HTERT RPE-1 (cell line): ENCODE data around the gene GPR162.

Source experiments
- in situ Hi-C: fragments of 300-500 bp; cut with MboI; formaldehyde crosslinking; loops from 4 replicates; pipeline ENCODE4 v1.14.3; 2020; ENCODE audit warnings: low sequenced_read_pairs

GPR162 gene

DNA sequence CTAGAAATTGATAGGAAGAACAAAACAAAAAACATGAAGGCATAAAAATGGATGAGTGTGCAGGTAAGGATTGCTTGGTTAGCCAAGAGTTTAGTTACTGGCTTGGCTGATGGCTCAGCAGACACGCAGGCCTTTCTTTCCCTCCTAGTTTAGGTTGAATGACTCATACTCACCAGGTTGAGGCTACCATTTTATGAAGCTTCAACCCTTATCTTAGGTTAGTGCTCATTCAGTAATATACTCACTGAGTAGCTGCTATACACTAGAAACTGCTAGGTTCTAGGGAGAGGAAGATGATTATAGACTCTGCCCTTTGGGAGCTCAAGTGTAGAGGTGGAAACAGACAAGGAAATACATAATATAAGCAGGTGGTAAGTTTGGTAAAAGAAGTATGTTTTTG is 12.6 kb downstream of the GPR162 start:
- in situ Hi-C loops, result no loop called here

- in situ Hi-C loops, result no loop called here
These were observed 13.3 kb downstream of the GPR162 start for GRCh38 chr12:6834873-6835272.

DNA sequence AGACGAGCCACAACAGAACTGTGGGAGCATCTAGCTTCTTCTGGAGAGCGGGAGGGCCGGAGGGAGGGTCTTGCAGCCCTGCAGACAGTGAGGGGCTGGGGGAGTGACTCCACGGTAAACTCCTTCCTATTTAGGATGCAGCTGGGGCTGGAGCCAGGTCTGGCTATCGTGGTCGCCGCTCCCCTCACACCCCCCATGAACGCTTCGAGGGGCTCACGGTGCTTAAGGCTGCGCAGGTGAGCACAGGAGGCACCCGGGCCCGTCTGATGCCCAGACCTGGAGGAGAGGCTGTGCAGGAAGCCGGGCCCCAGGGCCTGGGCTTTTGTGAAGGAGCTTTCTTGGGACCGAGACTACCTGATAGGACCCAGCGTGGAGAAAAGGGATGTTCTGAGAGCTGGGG is 15.2 kb downstream of the GPR162 start:
- in situ Hi-C loops, result no loop called here

- in situ Hi-C loops, result no loop called here
These were observed 15.9 kb downstream of the GPR162 start for GRCh38 chr12:6837370-6838060.

DNA sequence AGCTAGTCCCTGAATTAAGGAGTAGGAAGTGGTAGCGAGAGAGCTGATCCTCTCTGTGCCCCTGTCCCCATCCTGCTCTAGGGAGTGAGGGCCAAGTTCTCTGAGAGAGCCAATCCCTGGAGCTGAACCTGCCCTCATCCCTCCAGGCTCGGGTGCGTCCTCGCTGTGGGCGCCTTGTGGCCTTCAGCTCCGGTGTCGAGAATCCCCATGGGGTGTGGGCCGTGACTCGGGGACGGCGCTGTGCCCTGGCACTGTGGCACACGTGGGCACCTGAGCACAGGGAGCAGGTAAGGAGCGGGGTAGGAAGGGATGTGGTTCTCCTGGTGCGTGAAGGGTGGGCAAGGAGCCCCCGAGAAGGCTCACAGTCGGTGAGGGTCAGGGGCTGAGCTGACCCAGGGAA is 17.2 kb downstream of the GPR162 start:
- in situ Hi-C loops, result no loop called here

DNA sequence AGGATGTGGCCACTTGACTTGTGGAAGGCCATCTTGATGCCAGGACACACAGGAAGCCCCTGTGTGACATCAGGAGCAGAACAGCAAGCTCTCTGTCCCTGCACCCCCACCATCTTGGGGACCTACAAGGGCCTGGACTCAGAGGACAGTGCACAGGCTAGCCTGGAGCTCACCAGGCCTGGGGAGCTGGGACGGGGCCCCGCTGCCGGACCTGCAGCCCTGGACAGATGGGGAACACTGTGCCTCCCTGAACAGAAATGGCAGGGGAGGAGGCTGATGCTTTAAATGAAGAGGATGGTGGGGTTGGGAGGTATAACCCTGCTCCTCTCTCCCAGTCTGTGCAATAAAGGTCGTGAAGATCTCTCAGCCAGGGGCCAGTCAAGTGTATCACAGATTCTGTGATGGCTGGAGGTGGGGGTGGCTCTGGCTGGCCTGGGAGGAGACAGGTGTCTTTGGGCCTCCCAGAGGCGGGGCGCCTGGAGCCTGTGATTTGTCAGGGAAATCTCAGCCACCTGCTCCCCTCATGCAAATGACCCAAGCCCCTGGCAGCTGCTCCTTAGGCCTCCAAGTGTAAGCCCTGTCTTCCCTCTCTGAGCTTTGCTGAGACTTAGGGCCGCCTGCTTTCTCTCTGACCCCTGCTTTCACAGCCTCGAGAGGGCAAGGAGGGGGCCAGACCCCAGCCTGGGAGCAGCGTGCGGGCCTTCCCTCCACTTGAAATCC is 18.0 kb downstream of the GPR162 start:
- in situ Hi-C loops, result no loop called here

DNA sequence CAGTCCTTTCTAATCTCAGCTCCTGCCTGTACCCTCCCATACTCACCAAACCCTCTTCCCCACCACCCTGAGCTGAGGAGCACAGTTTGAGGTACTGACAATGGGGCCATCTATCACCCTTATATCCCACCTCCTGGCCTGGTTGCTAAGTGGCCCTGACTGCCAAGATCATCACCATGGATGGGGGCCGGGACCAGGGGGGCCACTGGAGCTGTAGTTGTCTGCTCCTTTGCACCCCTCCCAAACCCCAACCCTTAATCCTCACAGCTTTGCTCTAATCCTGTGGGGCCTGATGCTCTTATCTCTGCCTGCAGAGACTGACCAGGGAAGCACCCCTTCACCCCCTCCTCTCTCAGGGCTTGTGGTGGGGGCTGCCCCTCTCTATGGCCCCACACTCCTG is 18.7 kb downstream of the GPR162 start:
- in situ Hi-C loops, result no loop called here

DNA sequence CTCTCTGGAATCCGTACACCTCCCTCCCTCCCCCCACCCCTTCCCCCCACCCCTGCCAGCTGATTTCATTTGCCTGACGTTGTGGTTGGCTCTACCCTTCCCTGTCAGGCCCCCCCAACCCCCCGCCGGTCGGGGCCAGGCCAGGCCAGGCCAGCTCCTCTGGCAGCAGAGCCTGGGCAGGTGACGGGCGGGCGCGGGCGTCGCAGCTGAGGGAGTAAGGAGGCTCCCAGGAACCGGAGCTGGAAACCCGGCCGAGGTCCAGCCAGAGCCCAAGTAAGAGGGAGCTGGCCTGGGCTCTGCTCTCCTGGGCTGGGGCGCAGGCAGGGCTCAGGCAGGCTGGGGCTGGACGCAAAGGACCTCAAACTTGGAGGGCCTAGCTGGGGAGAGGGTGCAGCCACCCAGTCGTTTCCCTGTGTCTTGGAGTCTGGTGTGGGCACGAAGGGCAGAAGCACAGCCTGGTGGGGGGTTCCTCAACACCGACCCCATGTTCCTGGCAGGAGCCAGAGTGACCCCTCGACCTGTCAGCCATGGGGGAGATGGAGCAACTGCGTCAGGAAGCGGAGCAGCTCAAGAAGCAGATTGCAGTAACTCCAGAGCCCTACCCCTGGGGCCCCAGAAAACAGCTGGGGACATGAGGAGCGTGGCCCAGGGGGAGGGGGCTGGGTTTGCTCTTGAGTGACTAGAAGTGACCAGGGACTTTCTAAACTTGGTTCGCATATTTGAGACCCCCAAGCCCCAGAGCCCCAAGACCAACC is 19.3 kb downstream of the GPR162 start, which contains the start of gene GNB3:
GNB3 (plus strand) TSS at position 165 of the 755 bp plus-strand sequence; CDS start at position 528, 363 bp downstream.
- in situ Hi-C loops, result no loop called here

DNA sequence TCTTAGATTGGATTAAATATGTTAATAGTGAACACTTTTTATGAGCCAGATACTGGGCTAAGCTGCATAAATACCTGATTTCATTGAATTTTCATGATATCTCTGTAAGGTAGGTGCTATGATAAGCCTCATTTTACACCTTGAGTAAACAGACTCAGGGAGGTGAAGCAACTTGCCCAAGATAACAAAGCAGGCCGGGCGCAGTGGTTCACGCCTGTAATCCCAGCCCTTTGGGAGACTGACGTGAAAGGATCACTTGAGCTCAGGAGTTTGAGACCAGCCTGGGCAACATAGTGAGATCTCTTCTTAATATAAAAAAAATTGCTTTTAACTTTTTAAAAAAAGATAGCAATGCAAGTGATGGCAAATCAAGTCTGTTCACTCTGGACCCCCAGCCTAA is 20.5 kb downstream of the GPR162 start:
- in situ Hi-C loops, result no loop called here

- in situ Hi-C loops, result no loop called here
These were observed 21.7 kb downstream of the GPR162 start for GRCh38 chr12:6843118-6843902.

GRCh38 chr12:6845395-6845794 is 23.8 kb downstream of the GPR162 start:
- in situ Hi-C loops, result no loop called here

GRCh38 chr12:6846316-6846869 is 24.8 kb downstream of the GPR162 start:
- in situ Hi-C loops, result no loop called here

- in situ Hi-C loops, result no loop called here
These were observed 26.1 kb downstream of the GPR162 start for GRCh38 chr12:6847676-6848075.

DNA sequence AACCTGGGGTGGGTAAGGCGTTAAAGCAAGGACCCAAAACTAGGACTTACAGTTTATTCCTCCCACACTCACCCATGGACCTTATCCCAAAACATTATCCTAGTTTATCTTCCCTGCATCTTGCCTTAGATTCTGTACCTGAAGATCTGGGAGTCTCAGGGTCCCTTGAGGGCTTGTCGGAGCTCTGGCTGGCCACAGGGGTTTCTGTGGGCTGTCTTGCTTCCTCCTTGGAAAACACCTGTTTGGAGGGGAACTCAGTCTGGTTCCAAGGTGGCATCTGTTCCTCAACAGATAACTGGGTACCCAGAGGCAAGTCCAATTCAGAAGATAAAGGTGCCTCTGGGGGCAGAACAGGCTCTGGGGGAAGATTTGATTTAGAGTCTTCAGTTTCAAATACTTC is 27.8 kb downstream of the GPR162 start:
- in situ Hi-C loops, result no loop called here

GRCh38 chr12:6849976-6850560 is 28.4 kb downstream of the GPR162 start:
- in situ Hi-C loops, result no loop called here

DNA sequence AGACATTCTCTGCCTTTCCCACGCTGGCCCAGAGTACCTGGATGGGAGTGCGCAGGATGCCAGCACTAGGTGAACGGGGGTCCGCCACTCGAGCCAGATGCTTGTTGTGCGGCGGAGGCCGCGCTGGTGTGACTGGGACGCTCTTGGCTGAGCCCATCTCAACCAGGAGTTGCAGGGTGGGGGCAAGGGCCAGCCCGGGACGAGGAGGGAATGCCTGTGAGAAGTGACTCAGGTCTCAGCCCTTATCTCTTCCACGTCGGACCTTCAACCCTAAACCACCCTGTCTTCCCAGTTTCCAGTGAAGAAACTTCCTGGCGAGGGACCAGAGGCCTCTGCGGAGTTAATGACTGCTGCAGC is 29.2 kb downstream of the GPR162 start:
- in situ Hi-C loops, result no loop called here

DNA sequence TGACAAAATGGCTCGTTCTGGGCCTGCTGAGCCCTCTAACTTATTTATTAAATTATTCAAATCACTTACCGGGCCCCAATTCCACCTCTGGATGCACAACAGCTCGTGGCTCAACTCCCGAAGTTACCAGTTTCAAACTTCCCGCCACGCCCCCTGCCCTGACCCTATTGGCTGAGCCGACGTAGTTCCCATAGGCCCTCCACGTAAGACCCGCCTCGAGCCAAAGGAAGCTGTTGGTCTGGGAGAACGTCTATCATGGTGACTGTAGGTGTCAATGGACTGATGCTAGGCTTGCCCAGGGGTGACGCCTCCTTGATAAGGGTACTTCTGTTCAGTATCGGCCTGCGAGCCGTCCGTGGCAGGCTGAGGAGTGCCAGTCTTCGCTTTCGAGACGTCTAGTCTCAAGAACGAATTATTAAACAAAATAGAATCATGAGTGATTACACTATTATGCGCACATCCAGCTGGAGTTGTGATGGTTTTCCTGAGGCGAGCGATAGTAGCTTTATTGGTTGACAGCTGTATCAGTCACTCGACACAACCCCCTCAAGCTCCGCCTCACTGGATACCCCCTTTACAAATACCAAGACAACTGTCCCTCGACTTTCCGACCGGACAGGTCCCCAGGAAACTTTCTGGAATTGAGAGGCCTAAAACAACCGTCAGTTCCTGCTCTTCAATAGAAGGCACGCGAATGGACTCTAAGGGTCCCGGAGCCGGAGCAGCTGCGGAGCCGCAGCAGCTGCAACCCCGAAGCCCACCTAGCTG is 29.7 kb downstream of the GPR162 start, which contains the start of gene CDCA3:
CDCA3 (minus strand) TSS at position 134 of the 768 bp plus-strand sequence. CDS start 334 bp downstream, outside the sequence.
- in situ Hi-C loops, result no loop called here

DNA sequence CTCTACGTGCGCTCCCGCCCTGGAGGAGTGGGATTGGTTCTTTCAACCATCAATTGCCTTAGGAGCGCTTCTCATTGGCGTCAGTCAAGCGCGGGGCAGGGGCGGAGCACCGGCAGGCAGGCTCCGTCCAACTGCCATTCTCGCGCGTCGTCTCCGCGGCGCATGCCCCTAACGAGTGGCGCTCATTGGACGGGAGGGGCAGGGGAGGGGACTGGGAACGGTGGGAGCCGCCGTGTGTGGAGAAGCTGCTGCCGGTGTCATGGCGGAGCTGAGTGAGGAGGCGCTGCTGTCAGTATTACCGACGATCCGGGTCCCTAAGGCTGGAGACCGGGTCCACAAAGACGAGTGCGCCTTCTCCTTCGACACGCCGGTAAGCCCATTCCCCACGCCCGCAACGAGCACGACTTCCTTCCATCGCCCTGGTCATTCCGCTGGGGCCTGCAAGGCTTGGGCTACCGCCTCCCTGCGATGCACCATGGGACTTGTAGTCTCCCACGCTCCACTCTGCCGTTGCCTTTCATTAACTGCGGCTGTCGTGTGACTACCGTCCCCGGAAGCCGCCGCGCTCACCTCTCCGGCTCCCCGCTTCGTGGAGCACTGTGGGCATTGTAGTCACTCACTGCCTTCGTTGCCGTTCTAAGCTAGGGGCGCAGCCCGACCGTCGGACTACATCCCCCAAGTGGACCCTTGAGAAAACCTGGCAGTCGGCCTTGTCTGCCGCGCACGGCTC is 30.5 kb downstream of the GPR162 start, which contains the start of gene USP5:
USP5 (plus strand) TSS at position 230 of the 730 bp plus-strand sequence; CDS start at position 260, 30 bp downstream.
- in situ Hi-C loops, result no loop called here
